ENCODE measurements around the gene NLGN1.
A peak's percentile ranks its signal among the peaks of the same experiment; 100 is the strongest.
"Not testable (repeated sequence)": the region's sequence is repeated elsewhere in the genome, so short reads cannot be mapped to it uniquely, and the experiment has no call there.

NLGN1 gene

DNA sequence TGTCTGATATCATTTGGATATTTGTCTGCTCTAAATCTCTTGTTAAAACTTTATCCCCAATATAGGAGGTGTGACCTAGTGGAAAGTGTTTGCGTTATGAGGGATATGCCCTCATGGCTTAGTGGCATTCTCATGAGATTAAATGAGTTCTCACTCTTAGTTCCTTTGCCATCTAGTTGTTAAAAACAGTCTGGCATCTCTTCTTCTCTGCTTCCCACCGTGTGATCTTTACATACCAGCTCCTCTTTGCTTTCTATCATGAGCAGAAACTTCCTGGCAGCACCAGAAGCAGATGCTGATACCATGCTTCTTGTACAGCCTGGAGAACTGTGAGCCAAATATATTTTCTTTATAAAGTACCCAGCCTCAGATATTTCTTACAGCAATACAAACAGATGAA, 33.0 kb downstream of the NLGN1 start:
- DNase-seq = no peak

DNA sequence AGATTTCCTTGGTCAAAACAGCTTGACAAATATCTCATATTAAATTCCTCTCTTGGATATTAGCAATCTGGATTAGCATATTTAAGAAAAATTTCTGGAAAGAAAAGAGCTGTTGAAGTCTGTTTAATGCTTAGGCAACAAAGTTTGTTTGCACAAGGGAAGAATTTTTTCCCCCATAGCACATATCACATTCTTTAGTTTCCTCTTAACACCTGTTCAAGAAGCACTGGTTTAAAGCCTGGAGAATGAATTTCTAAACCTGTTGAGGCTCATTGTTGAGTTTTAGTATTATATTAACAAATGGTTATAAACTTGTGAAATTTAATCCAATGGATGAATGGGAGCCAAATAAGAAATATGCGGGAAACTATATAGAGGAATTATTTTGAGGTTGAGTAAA, 41.5 kb downstream of the NLGN1 start:
- no peak for DNase-seq

DNA sequence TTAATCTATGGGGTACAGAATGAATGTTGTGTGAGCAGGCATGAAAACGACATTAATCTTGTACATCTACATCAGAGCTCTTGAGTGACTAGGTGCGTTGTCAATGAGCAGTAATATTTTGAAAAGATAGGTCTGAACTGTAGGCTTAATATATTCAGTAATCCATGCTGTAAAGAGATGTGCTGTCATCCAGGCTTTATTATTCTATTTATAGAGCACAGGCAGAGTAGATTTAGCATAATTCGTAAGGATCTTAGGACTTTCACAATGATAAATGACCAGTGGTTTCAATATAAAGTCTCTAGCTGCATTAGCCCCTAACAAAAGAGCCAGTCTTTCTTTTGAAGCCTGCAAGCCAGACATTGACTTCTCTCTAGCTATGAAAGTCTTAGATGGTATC, 43.0 kb downstream of the NLGN1 start:
- DNase-seq = no peak

DNA sequence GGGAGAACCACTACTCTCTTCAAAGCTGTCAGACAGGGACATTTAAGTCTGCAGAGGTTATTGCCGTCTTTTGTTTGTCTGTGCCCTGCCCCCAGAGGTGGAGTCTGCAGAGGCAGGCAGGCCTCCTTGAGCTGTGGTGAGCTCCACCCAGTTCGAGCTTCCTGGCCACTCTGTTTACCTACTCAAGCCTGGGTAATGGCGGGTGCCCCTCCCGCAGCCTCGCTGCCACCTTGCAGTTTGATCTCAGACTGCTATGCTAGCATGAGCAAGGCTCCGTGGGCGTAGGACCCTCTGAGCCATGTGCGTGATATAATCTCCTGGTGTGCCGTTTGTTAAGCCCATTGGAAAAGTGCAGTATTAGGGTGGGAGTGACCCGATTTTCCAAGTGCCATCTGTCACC, 54.0 kb downstream of the NLGN1 start:
- DNase-seq = not testable (repeated sequence)

DNA sequence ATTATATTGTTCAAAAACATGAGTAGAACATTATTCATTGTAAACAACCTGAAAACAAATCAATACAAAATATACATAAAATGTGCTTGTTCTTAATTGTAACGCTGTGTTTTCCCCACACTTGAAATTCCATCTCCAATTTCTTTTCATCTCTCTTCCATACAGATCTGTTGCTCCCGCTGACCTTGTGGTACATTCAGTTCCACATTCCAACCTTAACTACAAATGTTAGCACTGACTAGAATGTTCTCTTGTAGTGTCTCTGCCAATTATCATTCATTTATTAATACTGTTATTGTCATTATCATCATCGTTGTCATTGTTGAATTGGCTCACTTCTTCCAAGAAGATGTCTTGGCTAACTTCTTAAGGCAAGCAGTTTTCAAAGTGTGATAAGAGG, 65.7 kb downstream of the NLGN1 start:
- DNase-seq = no peak

DNA sequence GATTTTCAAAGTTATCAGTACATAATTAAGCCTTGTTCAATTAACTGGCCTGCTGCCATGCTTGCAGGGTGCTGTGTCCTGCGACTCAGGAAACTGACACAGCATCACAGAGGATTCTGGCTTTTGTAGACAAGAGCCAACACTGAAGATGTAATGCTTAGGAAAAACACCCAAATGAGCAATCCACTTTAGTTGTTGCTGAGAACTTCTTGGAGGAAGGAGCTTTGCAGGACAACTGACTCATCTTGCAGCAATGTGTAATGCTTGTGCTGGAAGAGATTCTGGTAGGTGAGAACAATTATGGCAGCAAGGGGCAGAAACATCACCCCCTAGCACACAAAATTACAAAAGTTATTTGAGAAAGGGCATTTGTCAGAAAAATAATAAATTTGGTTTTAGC, 67.6 kb downstream of the NLGN1 start:
- DNase-seq = no peak

DNA sequence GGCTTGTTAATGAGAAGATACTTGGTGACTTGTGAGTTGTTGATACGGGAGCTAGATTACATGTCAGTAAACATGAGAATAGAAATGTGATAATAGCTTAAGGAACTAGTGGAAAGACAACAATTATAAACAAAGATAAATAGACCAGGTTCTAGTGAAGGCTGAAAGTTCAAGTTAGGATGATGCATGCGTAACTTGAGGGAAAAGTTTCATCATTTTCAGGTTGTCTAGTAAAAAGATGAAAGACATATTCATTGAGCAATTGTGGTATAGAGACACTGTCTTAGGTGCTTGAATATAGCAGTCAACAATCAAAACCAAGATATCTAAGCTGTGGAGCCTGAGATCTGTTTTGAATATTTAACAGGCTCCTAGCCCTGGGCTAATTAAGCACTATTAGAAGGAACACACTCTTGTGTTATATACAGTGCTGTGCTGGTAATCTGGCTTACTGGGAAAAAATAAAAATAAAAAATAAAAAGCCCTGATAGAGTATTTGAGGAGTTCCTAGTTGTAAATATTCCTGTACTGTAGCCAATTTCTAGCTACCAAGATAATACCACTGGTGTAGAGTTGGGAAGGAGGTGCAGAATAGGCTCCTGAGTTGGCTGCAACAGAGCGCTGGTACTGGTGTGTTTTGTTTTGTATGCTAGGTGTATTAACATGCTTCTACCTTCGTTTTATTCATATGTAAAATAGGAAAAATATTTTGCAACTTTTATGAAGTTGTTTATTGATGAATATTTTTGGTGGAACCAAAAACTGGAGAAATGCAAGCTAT, 68.5 kb downstream of the NLGN1 start:
- DNase-seq = no peak

DNA sequence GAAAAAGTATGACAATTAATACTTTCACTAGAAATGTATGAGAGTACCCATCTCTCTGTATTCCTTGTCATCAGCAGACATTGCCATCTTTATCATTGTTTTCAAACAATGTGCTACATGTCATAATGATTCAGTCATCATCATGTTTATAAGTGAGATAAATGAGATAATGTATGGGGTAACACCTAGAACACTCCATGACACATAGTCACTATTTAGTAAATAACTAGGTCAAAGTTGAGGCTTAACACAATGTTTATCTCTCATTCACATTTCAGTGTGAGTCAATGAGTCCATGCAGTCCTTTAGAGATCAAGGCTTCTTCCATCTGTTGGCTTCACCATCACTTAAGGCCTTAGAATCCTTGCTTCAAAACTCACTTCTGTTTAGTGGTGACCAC, 70.0 kb downstream of the NLGN1 start:
- no peak for DNase-seq

DNA sequence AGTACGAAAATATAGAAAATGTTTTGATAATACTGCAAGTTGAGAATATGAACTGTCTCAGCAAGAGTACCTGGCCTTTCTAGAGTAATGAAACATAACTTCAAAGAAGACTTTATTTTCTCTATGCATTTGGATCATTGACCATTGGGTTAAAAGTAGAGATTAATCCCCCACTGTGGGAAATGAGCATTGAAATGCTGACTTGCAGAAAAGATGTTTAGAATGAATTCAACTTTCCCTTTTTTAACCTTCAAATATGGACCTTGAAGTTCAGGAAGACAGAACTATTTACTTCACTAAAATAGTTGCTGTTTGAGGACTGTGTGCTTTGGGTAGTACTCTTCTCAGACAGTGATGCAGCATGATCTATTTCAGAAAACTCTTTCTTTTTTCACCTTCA, 75.7 kb downstream of the NLGN1 start:
- no peak for DNase-seq

DNA sequence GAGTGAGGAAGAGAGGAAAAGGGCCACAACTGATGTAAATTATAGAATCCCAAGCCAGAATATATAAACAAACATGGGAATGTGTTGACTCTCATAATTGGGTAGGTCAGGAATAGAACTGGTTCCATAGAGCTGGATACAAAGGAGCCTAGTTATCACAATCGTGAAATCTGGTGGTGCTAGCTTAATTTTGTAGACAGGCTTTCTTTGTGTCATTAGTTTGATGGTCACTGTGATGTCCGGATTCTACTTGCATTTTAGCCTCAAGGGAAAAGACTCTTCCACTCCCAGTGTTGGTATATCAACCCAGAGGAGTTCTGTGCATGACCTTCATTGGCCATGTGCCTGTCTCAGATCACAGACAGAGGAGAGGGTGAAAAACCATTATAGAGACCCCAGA, 81.8 kb downstream of the NLGN1 start:
- DNase-seq = no peak

DNA sequence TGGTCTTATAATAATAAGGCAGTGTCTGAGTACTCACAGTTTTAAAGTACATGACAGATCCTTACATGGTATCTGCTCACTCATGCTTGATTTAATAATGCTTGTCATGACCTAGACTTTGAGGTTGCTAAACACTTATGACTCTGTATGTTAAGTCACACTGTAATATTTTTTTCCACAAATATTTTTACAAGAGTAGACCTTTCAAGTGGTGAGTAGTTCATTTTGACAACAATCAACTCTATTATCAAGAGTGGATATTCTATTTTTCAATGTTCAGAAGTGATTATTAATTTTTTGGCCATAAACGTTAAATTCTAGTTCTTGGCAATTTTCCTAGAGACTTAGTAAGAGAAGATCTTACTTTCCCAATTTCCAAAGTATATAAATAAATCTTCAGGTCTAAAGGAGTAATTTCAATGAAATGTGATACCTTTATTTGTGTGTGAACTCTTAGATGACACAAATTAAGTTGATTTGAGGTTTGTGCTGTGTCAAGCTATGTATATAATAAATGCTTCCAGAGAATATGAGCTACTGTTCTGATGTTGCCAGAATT, 104.5 kb downstream of the NLGN1 start:
- no peak for DNase-seq

DNA sequence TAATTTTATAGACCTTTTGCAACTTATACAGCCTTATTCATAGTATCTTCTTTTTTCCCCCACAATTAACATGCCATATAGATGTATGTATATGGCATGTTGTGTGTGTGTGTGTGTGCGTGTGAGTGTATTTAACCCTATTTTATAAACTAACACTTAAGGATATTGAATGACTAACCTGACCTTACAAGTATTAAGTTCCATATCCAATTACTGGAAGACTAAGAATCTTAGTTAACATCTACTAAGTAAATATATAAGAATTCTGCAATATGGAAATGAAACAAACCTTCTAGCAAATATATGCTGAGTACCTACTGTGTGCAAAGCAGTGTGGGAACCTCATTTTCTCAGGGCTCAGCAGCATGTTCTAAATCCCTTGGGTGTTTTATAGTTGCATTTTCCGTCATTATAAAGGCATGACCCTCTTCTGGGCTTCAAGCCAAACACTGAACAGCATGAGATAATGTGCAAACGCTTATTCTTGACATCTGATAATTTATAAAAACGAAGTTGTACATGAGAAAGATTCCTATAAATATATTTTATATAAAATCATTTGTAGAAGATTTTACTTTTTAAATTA, 105.5 kb downstream of the NLGN1 start:
- DNase-seq = no peak

DNA sequence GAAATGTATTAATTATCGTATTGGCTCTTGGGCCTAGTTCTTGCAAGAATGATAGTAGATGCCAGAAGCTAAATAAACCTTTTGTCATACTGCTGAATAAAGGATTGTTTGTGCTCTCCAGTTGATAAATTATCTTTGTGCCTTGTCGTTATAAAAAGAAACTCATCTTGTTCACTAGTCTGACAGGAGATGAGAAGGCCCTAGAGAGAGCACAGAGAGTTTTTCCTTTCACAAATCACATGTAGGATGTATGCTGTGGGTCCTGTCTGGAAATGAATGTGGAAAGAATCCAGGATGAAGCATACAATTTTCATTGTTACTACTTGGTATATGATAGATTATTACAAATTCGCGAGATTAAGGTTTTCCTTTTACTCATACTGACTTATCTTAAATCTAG, 113.0 kb downstream of the NLGN1 start:
- no peak for DNase-seq

DNA sequence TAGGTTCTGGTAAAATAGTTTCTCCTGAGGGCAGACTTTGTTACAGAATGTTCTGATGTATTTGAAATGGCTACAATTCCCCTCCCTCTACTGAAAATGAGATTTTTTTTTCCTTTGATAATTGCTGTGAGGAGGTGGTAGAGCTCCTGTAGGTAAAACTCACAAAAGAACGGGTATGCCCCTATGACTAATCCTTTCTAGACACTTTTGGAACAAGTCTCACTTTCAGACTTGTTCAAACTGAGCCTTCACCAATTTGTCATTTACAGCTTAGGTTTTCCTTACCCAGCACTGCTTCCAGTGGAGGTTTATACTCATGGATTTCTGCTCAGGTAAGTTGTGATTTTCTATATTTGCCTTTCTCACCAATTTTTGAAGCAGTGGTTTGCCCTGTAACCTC, 115.6 kb downstream of the NLGN1 start:
- DNase-seq = no peak

DNA sequence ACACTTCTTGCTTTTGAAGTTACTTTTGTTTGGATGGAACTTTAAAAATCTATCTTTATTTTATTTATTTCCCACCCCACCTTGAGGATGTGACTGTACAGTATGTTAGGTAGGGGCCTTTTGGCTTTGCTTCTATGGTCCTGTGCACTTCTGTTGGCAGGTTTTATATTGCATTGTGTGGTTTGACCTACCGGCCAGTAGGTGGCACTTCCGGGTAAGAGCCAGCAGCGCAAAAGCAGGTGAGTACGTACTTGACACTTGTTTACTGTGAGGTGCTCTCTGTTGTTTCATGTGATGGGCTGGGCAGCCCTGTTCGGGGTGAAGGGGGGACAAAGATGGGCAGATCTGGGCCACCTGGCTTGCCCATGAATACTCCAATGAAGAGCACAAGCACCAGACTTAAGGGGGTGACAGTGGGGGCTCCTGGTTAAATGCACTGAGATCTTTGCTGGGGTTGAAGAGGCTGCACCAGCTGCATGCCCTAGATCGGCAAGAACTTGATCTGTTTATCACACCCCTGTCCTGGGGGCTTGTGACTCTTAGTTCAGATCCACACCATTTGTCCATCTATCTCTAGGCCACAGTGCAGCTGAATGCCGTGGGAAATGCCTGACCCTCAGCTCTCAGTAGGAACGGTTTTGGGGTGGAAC, 131.6 kb downstream of the NLGN1 start:
- peak in 2 of 3 donors; percentile 5 to 7 for DNase-seq

DNA sequence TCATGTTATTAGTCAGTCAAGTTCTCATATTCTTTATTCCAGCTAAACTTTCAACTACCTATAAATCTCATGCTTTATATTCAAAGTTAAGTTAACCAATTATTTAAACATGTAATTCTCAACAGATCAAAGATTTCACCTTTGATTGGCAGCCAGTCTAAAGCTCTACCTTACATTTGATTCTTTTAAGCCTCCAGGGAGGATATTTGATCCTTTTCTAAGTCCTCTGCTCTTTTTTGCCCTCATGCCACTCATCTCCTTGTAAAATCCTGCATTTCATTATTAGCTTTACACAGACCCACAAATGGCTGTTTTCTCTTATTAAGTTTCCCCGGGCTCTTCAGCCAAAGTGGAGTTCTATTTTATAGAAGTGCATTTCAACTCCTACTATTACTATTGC, 134.1 kb downstream of the NLGN1 start:
- no peak for DNase-seq

DNA sequence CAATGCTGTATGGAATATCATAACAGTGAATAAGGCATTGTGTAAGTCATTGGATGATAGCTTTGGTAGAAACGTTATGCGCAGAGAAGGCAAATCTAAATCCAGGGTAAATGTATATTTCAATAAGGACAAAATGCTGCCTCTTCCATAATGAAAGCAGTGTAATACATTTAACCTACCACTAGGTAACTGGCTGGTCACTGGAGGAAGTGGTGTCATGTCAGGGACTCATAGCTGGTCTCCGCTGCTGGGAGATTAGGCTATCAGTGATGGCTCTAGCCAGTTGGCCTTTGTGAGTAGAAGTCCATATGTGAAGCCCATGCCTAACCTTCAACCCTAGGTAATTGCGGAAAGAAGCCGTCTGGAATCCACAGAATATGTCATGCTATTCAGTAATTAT, 140.9 kb downstream of the NLGN1 start:
- no peak for DNase-seq

DNA sequence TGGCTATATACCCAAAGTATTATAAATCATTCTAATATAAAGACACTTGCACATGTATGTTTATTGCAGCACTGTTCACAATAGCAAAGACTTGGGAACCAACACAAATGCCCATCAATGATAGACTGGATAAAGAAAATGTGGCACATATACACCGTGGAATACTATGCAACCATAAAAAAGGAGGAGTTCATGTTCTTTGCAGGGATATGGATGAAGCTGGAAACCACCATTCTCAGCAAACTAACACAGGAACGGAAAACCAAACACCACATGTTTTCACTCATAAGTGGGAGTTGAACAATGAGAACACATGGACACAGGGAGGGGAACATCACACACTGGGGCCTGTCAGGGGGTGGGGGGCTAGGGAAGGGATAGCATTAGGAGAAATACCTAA, 148.0 kb downstream of the NLGN1 start:
- DNase-seq = not testable (repeated sequence)

DNA sequence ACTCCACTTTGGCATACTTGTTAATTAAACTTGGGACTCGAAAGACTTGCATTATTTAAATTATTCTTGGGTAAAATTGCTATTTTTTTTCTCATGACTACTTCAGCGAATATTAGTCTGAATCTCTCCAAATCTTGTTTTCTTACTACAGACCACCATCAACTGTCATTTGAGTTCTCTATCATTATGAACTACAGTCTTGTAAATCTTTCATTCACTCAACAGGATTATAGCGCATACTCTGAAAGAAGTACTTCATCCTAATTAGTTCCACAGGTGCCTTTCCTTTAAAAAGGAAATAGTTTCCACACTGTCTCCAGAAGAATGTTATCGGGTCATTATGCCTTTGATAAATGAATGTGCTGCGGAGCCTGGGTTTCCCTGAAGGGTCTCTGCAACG, 149.5 kb downstream of the NLGN1 start:
- DNase-seq = no peak

DNA sequence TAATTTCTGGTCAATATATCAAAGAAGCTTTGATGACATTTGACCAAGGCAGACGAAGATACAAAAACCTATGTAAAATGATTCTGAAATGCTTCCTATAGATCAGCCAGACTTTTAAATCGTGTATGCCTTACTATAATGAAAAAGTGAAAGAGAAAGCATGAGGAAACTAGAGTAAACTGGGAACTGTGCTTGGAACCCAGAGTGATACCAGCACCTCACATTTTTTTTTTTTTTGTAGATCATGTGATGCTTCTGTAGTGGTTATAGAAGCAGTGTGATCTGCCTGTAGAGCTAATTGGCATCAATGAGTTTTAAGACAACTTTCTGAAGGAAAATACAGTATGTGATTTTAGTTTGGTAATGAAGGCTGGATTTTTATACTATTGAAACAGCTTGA, 150.7 kb downstream of the NLGN1 start:
- DNase-seq = no peak

DNA sequence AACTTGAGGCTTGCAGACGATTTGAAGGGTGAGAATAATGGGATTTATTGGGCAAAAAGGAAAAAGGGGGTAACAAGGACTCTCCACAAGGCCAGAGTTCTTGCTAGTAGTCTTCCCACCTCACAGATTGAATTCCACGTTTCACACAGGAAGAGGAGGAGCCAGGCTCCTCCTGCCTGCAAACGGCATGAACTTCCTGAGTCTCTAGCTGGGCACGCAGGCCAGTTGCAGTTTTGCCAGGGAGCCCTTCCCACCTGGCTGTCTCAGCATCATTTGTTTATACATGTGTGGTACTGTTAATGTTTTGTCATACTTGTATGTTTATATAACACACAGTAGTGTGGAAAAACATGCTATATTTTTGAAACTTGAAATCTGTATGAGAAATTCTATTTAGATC, 155.0 kb downstream of the NLGN1 start:
- no peak for DNase-seq

DNA sequence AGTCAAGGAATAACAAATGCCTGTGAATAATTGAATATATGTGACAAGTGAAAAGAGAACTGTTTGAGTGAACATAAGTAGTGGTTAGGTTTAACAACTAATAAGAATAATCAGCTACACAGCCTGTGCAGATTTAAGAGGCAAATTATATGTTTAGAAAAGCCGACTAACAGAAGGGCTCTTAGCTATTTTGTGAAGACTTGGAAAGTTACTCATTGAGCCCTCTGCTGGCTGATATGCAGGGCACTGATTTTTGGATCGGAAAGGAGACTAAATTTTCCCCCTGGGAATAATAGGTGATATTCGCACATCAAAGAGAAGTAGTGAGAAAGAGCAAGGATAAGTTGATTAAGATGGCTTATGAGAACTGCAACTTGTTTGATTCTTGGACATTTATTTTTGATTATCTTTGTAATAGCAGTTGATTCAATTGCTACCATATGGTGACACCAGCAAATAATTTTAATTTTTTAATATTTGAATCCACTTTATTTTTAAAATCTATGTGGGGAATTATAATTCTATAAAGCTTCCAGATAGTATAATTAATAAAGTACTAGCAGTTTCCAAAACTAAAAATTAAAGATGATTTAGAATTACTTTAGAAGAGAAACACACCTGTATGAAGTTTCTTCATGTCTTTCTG, 156.2 kb downstream of the NLGN1 start:
- peak in 2 of 3 donors; percentile 23 to 30 for DNase-seq

DNA sequence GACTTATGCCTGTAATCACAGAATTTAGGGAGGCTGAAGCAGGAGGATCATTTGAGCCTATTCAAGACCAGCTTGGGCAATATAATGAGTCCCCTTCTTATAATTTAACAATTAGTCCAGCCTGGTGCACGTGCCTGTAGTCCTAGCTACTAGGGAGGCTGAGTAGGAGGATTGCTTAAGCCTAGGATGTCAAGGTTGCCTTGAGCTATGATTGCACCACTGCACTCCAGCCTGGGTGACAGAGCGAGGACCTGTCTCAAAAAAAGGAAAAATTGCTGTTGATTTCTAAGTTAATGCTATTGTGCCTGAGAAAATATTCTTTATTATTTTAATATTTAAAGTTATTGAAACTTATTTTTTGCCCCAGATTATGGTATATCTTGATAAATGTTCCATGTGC, 159.0 kb downstream of the NLGN1 start:
- DNase-seq = no peak

DNA sequence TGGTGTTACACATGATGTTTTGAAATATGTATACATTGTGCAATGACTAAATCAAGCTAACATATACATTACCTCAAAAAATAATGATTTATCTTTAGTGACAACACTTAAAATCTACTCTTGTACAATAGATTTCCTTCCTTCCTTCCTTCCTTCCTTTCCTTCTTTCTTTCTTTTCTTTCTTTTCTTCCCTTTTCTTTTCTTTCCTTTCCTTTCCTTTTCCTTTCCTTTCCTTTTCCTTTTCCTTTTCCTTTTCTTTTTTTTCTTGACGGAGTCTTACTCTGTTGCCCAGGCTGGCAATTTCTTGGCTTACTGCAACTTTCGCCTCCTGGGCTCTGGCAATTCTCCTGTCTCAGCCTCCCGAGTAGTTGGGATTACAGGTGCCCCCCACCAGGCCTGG, 170.5 kb downstream of the NLGN1 start:
- DNase-seq = no peak

Measured in suppressor macrophage treated with lipopolysaccharide for 1 hour (primary cell).